Measurements from ENCODE around the gene PRICKLE3. TPM values are rescaled to one million over a fixed set of nuclear protein-coding genes. Genes with fewer than 3 reads are reported as not detected.
"Not testable (repeated sequence)": the region's sequence is repeated elsewhere in the genome, so short reads cannot be mapped to it uniquely, and the experiment has no call there.

PRICKLE3 gene
- total RNA-seq, 1 donor from 2014 or later, result 16.4 TPM

DNA sequence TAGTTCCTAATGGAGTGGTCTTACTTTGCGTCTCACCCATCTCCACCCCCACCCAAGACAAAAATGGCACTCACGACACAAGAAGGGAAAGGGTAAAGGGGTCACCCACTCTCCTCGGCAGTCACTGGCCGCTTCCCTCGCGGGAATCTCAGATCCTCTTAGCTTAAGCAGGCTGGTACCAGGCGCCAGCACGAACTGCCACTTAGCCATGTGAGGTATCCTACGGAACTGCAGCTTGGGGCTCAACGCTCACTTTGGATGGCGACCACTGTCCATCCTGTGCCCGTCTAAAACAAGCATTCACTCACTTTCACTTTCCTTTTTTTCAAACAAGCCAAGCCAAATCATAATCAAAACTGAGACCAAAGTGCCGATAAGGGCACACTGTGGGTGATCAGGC, 38.2 kb downstream of the PRICKLE3 start:
- H3K4me1 ChIP-seq, result no peaks in the 10 kb centered on the region
- no peaks in the 10 kb centered on the region for H3K9me3 ChIP-seq
- TF ChIP-seq, protein P1, sequence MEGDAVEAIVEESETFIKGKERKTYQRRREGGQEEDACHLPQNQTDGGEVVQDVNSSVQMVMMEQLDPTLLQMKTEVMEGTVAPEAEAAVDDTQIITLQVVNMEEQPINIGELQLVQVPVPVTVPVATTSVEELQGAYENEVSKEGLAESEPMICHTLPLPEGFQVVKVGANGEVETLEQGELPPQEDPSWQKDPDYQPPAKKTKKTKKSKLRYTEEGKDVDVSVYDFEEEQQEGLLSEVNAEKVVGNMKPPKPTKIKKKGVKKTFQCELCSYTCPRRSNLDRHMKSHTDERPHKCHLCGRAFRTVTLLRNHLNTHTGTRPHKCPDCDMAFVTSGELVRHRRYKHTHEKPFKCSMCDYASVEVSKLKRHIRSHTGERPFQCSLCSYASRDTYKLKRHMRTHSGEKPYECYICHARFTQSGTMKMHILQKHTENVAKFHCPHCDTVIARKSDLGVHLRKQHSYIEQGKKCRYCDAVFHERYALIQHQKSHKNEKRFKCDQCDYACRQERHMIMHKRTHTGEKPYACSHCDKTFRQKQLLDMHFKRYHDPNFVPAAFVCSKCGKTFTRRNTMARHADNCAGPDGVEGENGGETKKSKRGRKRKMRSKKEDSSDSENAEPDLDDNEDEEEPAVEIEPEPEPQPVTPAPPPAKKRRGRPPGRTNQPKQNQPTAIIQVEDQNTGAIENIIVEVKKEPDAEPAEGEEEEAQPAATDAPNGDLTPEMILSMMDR (IDR thresholded peaks at IDR 0.05), result no peak
- H3K27ac ChIP-seq, result no peak overlapping the region
- no peak overlapping the region for H3K4me3 ChIP-seq
- H3K27me3 ChIP-seq, result no peaks in the 10 kb centered on the region
- no peak for ATAC-seq
- no peak for DNase-seq
- intact Hi-C loops (cut with DNase I), result no loop called here
- H3K36me3 ChIP-seq, result no peaks in the 10 kb centered on the region

DNA sequence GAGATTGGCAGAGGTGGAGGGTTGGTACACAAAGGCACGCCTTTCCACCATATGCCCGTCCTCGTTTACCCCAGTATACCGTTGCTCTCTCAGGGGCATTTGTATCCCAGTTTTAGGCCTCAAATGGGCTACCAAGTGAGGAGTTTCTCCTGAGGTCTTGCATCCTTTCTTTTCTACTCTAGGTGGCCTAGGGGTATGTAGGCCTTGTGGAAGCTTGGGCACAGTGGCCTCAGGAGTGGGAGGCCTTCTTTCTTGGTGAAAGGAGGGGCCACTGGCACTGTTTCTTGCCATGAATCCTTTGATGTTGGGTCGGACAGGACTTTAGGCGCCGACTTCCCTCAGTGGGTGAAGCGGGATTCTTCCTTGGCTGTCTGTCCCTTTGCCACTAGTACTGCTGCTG, 38.9 kb downstream of the PRICKLE3 start:
- intact Hi-C loops (cut with DNase I), result no loop called here
- Histone ChIP-seq H3K9me3 (no peaks in the 10 kb centered on the region), H3K27ac (no peak overlapping the region), H3K36me3 (no peaks in the 10 kb centered on the region), H3K27me3 (no peaks in the 10 kb centered on the region), H3K4me3 (no peak overlapping the region), H3K4me1 (no peaks in the 10 kb centered on the region)
- DNase-seq (no peak), ATAC-seq (no peak)
- TF ChIP-seq, protein P1 (IDR thresholded peaks at IDR 0.05), result no peak

DNA sequence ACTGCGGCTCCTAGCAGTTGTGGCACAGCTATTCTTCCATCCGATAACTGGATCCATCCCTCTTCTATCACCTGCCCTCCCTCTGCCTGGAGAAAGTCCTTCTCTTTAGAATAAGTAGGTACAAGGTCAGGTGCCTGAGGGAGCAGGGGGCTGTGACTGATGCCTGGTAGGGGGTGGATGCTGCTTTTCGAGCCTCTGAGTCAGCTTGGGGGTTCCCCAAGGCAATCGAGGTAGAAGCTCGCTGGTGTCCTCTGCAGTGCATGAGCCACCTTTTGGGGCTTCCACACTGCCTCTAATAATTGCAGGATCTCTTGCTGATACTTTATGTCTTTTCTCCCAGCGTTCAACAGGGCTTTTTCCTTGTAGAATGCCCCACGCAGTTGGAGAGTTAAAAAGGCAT, 43.0 kb downstream of the PRICKLE3 start:
- not testable (repeated sequence) for H3K4me3 ChIP-seq

DNA sequence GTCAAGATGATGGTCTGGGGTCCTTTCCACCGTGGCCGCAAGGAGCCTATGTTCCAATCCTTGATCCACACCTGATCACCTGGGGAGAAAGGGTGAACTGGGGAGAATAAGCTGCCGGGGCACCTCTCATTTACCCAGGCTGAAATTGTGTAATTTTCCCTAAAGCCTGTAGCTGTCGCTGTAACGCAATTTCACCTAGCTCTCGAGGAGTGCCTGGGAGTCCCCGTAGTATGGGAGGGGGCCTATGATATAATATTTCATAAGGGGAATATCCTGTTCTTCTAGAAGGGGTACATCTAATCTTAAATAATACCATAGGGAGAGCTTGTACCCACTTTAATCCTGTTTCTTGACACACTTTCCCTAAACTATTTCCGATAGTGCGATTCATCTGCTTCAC, 43.9 kb downstream of the PRICKLE3 start:
- intact Hi-C loops (cut with DNase I); H3K4me1 ChIP-seq; H3K9me3 ChIP-seq; DNase-seq; ATAC-seq; H3K27ac ChIP-seq; H3K27me3 ChIP-seq; H3K36me3 ChIP-seq; H3K4me3 ChIP-seq: not testable (repeated sequence)
- TF ChIP-seq, protein P1 (IDR thresholded peaks at IDR 0.05), result peak; percentile 47

More for the DNA sequence above, 43.0 kb downstream of the PRICKLE3 start:
- H3K36me3 ChIP-seq; H3K27me3 ChIP-seq; ATAC-seq; DNase-seq; intact Hi-C loops (cut with DNase I); H3K9me3 ChIP-seq; H3K27ac ChIP-seq; H3K4me1 ChIP-seq: not testable (repeated sequence)

DNA sequence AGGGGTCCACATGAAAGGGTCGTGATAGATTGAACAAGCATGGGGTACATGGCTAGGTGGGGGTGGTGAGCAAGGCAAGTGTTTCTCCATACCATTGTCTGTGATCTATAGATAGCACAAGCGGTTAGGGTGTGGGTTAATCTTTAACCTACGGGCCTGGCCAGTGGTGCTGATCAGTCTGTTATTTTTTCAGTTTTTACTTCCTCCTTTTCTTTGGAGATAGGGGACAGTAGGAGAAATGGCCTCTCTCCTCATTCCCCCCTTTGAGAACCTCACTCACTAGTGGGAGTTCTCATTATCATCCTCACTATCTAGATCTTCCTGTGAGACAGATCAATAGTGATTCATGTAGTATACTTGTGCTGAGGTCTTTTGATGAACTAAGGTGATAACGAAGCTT, 46.5 kb downstream of the PRICKLE3 start:
- ATAC-seq, result no peak
- TF ChIP-seq, protein P1 (IDR thresholded peaks at IDR 0.05), result no peak
- no peaks in the 10 kb centered on the region for H3K4me1 ChIP-seq
- H3K9me3 ChIP-seq, result no peaks in the 10 kb centered on the region
- DNase-seq, result no peak
- H3K36me3 ChIP-seq, result no peaks in the 10 kb centered on the region
- intact Hi-C loops (cut with DNase I), result no loop called here
- no peak overlapping the region for H3K4me3 ChIP-seq
- H3K27me3 ChIP-seq, result no peaks in the 10 kb centered on the region
- no peak overlapping the region for H3K27ac ChIP-seq

DNA sequence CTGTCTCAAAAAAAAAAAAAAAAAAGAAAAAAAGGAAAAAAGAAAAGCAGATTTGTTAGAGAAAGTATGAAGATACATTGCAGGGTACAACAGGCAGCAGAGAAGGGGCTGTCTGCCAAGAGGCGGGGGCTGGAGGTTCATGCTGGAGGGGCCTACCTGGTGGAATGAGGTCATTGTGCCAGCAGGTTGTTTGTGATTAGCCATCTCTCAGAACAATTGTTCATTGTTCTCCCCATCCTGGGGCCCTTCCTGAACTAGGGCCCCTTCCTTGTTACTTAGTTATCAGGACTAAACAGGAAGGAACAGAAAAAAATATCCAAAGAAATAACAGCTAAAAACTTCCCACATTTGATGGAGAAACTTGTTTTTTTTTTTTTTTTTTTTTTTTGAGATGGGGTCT, 48.7 kb downstream of the PRICKLE3 start:
- DNase-seq (no peak), ATAC-seq (no peak)
- TF ChIP-seq, protein P1 (IDR thresholded peaks at IDR 0.05), result no peak
- Histone ChIP-seq H3K4me1 (no peaks in the 10 kb centered on the region), H3K27ac (no peak overlapping the region), H3K9me3 (no peaks in the 10 kb centered on the region), H3K36me3 (no peaks in the 10 kb centered on the region), H3K4me3 (no peak overlapping the region), H3K27me3 (no peaks in the 10 kb centered on the region)
- intact Hi-C loops (cut with DNase I), result no loop called here
